ACHN (cell line): ENCODE data around the gene SCUBE3.

ENCODE experiments used
- DNase-seq: peaks from one replicate; pipeline ENCODE4 v3.0.0-alpha.2; 2015
- in situ Hi-C: cut with HindIII; loops from 2 replicates; pipeline ENCODE4 v1.10.0; 2017; ENCODE audit warnings: low sequenced_read_pairs, low pct_ligation_motif_present, low pct_unique_long_range_greater_than_20kb

The SCUBE3 gene

GRCh38 chr6:35228481-35228880, 14.7 kb downstream of the SCUBE3 start:
- no peak for DNase-seq

DNA sequence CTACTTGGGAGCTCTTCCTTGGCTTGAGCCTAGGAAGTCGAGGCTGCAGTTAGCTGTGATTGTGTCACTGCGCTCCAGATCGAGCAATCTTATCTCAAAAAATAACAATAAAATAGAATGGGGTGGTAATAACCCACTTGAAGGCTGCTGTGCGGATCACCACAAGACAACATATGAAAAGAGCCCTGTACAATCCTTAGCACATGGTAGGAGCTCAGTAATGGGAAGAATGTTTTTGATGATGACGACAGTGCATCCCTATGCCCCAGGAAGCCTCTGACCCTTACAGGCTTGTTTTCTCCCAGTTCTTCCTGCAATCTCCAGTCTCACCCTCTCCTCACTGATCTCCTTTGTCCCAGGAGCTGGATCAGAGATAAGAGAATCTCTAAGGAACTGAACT, 15.5 kb downstream of the SCUBE3 start:
- no peak for DNase-seq
- in situ Hi-C loops = no loop called here

More at GRCh38 chr6:35228481-35228880, 14.7 kb downstream of the SCUBE3 start:
- in situ Hi-C loops = no loop called here

DNA sequence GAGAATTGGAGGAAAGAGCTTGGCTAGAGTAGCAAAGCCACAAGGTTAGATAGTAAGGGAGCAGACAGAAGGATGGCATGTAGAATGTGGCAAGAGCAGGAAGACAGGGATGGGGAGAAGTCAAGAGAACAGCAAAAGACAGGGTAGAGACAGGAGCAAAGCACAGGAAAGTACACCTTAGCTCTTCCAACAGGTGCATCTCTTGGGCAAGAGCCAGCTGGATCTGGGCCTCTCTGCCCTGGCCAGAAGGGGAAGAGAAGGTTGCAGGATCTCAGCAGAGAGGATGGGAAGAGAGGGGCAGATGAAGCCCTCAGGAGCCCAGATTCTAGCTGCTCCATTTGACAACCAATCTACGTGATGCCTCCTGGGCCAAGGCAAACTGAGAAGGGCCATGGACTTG, 16.7 kb downstream of the SCUBE3 start:
- in situ Hi-C loops = no loop called here
- DNase-seq = no peak

DNA sequence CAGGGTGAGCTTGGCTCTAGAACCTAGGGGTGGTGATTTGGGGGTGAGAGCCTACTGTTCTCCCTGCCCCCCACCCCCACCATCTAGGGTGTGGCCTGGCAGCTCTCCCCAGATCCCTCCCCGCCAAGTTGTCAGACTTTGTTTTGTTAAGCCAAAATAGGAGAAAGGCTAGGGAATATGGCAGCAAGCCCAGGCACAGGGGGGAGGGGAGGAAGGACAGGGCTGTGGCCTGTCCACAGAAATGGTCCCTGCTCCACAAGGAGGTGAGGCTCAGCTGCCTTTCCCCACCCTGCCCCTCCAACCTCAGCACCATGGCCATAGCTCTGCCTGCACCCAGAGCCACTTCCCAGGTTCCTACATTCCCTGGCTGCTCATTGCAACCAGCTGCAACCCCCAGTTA, 17.2 kb downstream of the SCUBE3 start:
- in situ Hi-C loops = no loop called here
- DNase-seq = no peak

GRCh38 chr6:35231563-35231962, 17.8 kb downstream of the SCUBE3 start:
- in situ Hi-C loops = no loop called here
- DNase-seq = no peak

GRCh38 chr6:35234901-35235300, 21.1 kb downstream of the SCUBE3 start:
- in situ Hi-C loops = no loop called here
- no peak for DNase-seq

GRCh38 chr6:35236223-35236622, 22.5 kb downstream of the SCUBE3 start:
- in situ Hi-C loops = no loop called here
- no peak for DNase-seq

- in situ Hi-C loops = no loop called here
- DNase-seq = no peak
Measured at GRCh38 chr6:35237476-35237875, 23.7 kb downstream of the SCUBE3 start.

DNA sequence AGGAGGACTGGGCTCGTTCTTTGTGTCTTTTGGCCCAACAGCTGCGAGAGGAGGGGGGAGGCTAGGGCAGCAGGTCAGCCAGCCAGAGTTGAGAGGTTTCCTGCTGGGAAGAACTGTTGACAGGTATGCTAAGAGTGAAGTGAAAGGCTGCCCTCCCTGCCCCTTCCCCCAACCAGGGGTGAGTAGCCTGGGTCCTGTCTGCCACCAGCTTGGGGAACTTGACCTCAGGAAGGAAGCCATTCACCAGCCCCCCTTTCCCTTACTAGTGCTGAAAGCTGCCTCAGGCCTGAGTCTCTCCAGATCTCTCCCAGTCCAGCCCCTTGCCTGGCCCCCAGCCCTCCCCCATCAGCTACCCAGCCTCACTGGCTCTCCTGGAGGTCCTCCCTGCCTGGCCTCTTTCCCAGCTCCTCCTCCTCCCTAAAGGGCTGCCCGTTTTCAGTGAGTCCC, 25.1 kb downstream of the SCUBE3 start:
- no peak for DNase-seq
- in situ Hi-C loops = no loop called here

DNA sequence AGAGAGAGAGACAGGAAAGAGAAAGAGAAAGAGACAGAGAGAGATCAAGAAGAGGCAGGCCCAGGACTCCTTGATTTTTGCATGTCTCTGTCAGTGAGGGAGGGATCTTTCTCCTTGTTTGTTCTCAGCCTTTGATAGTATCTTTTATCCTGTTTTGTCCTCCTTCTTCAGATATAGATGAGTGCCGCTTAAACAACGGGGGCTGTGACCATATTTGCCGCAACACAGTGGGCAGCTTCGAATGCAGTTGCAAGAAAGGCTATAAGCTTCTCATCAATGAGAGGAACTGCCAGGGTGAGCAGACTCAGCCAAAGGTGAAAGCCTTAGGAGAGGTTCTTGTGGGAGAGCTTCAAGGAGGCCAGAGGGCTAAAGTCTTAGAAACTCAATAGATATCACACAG, 25.8 kb downstream of the SCUBE3 start:
- DNase-seq = no peak
- in situ Hi-C loops = no loop called here

DNA sequence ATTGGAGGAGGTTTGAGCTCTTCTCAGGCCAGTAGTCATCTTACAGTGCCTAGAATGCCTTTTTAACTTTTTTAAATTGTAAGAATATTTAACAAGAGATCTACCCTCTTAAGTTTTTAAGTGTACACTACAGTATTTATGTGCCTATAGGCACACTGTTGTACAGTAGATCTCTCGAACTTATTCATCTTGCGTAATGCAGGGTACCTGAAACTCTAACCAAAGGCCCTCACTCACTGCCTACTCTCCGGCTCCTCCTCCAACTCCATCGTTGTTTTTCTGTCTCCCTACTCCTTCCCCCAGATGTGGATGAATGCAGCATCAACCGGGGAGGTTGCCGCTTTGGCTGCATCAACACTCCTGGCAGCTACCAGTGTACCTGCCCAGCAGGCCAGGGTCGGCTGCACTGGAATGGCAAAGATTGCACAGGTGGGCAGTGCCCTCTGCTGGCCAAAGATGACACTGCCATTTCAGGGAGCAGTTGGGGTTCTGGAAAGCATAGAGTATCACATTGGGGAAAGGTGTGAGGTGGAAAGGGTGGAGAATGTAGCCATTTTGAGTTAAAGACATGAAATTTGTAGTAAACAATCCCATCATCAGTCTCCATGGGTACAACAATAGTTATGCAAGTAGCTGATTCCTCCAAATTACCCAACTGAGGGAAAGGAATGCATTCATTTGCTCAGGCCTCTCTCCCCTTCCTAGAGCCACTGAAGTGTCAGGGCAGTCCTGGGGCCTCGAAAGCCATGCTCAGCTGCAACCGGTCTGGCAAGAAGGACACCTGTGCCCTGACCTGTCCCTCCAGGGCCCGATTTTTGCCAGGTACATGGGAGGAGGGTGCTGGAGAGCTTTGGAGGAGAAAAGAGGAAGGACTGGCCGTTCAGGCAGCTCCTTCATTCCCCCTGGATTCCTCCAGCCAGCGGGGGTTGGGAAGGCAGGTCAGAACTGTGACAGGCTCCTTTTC, 27.4 kb downstream of the SCUBE3 start:
- in situ Hi-C loops = no loop called here
- DNase-seq = peak; percentile 46

GRCh38 chr6:35242486-35242885, 28.7 kb downstream of the SCUBE3 start:
- no peak for DNase-seq
- in situ Hi-C loops = no loop called here

DNA sequence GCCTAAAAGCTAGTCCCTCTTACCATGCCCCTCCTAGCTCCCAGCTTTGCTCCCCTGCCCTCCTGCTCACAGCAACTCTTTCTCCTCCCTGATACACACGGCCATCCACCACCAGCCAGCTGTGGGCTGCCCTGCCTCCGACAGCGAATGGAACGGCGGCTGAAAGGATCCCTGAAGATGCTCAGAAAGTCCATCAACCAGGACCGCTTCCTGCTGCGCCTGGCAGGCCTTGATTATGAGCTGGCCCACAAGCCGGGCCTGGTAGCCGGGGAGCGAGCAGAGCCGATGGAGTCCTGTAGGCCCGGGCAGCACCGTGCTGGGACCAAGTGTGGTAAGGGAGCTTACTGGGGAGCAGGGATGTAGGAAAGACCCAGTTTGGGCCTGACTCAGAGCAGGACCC, 29.1 kb downstream of the SCUBE3 start:
- DNase-seq = no peak
- in situ Hi-C loops = no loop called here

DNA sequence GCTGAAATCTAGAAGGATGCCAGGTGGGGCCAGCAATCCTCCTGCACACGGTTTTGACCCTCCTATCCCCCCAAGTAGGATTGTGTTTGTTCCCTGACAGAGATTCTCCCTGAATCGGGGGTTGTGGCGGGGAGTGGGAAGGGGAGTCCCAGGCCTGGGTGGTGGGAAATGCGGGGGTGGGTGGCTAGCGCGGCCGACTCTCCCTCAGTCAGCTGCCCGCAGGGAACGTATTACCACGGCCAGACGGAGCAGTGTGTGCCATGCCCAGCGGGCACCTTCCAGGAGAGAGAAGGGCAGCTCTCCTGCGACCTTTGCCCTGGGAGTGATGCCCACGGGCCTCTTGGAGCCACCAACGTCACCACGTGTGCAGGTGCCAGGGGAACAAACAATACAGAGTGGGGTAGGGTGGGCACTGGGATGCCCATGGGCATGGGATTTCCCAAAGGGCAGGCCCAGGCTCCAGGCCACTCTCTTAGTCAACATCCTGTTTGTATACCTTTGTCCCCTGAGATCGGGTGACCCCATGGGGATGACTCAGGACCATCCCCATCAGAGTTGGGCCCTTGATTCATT, 29.7 kb downstream of the SCUBE3 start:
- in situ Hi-C loops = no loop called here
- no peak for DNase-seq

DNA sequence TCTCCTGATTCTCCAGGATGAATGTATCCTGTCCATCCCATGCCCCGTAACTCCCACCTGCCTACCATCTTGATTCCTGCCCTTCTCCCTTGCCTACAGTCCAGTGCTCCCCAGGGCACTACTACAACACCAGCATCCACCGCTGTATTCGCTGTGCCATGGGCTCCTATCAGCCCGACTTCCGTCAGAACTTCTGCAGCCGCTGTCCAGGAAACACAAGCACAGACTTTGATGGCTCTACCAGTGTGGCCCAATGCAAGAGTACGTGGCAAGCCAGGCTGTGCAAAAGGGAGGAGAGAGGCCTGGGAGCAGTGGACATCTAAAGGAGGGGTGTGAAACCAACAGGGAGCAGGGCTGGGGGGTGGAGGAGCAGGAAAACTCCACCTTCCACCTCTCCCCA, 30.8 kb downstream of the SCUBE3 start:
- DNase-seq = no peak
- in situ Hi-C loops = no loop called here

DNA sequence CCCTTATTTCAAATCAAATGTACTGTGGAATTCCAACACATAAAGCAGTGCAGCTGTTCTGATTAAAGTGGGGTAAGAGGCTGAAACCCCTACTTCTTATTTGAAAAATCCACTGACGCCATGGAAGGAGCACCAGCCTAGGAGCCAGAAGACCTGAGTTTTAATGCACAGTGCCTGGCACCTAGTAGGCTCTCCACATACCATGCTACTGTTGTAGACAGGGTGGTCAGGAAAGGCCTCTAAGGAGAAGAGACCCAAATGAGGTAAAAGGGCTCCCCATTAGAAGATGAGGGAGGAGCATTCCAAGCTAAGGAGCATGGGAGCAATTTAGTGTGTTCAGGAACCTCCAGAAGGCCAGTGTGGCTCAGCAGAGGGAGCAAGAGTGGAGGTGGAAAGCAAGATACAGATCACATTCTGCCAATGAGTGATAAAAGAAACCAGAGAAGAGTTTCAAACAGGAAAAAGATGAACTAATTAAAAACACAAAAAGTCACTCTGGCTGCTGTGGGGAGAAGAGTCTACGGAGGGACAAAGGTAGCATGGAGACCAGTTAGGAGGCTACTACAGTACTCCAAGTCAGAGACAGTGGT, 34.0 kb downstream of the SCUBE3 start:
- DNase-seq = no peak
- in situ Hi-C loops = no loop called here

GRCh38 chr6:35248300-35248699, 34.5 kb downstream of the SCUBE3 start:
- in situ Hi-C loops = no loop called here
- DNase-seq = no peak

GRCh38 chr6:35248965-35249364, 35.2 kb downstream of the SCUBE3 start:
- in situ Hi-C loops = no loop called here

GRCh38 chr6:35251949-35252348, 38.2 kb downstream of the SCUBE3 start:
- in situ Hi-C loops = no loop called here
- no peak for DNase-seq

More at GRCh38 chr6:35248965-35249364, 35.2 kb downstream of the SCUBE3 start:
- no peak for DNase-seq

DNA sequence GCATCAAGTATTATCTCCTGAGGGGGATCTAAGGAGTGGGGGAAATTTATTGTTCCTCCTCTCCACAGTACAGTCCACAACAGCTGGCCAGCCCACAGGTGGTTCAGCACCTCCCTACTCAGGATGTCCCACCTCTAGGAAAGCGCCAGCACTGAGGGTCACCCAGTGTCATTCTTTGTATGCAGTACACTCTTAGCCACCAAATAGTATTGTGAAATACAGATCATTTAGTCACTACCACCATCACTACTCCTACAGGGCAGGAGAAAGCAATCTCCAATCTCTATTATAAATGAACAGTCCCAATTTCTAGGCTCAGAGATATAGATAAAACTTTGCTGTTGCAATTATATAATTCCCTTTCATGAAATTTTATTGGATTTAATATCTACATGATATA, 39.5 kb downstream of the SCUBE3 start:
- in situ Hi-C loops = no loop called here
- DNase-seq = no peak
